Testis (tissue), 2 donors: Measurements from ENCODE around the gene CDCP1.

Experiments used
- POLR2A ChIP-seq: fragments of 450-650 bp; IDR thresholded peaks from one replicate; pipeline ENCODE4 v1.6.1; 2017; ENCODE audit warnings: antibody characterized with exemption, mild to moderate bottlenecking, moderate library complexity
- TF ChIP-seq, protein P1 (sequence below), 3 experiments: fragments of 450-650 bp in 2 of 3; fragments of 200-600 bp in 1 of 3; sonication (generic) in 1 of 3; IDR thresholded peaks; one replicate each; pipeline ENCODE4 v1.5.1; 2016 to 2019; ENCODE audit warnings: antibody characterized with exemption in 3 of 3, mild to moderate bottlenecking in 2 of 3, moderate library complexity in 1 of 3

GRCh38 chr3:45120359-45121158 is 25.6 kb downstream of the CDCP1 start:
- TF ChIP-seq, protein P1, sequence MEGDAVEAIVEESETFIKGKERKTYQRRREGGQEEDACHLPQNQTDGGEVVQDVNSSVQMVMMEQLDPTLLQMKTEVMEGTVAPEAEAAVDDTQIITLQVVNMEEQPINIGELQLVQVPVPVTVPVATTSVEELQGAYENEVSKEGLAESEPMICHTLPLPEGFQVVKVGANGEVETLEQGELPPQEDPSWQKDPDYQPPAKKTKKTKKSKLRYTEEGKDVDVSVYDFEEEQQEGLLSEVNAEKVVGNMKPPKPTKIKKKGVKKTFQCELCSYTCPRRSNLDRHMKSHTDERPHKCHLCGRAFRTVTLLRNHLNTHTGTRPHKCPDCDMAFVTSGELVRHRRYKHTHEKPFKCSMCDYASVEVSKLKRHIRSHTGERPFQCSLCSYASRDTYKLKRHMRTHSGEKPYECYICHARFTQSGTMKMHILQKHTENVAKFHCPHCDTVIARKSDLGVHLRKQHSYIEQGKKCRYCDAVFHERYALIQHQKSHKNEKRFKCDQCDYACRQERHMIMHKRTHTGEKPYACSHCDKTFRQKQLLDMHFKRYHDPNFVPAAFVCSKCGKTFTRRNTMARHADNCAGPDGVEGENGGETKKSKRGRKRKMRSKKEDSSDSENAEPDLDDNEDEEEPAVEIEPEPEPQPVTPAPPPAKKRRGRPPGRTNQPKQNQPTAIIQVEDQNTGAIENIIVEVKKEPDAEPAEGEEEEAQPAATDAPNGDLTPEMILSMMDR (IDR thresholded peaks at IDR 0.05): no peak
- no peak for TF ChIP-seq POLR2A
